HepG2 (cell line): ENCODE results near the gene ARHGAP15. TPM values are rescaled to one million over a fixed set of nuclear protein-coding genes. Genes with fewer than 3 reads are reported as not detected.

Experiments
- ATAC-seq: fragments of 200-7000 bp; cut with Tn5 transposase; 3 replicates; pipeline ENCODE4 v1.9.1; 2020; ENCODE audit warnings: mild to moderate bottlenecking, moderate library complexity
- BruUV-seq: library from RNA; stranded (reverse); fragments of 400-500 nt; replicated peaks from 2 replicates; lab custom pipeline; 2021; lab: Mats Ljungman, UMichigan
- CTCF ChIA-PET: fragments of 300-600 bp; formaldehyde crosslinking; extraction: SDS; loops from one replicate; lab custom pipeline; 2021; ENCODE audit warnings: low total read pairs, inconsistent platforms, low intra/inter-chr PET ratio; lab: Yijun Ruan, JAX
- POLR2A ChIA-PET: fragments of 350-600 bp; sonication (Branson Sonifier 250); formaldehyde crosslinking; loops from one replicate; lab custom pipeline; 2020; ENCODE audit warnings: antibody characterized with exemption, inconsistent platforms; lab: Yijun Ruan, JAX
- DNase-seq: peaks from one replicate; pipeline ENCODE4 v3.0.0-alpha.2; 2015; ENCODE audit warnings: low spot score
- FAIRE-seq: peaks from 3 replicates; lab custom pipeline; 2011; peaks lifted over from hg19 to GRCh38; lab: Jason Lieb, UNC
- H2AFZ ChIP-seq: one replicate; pipeline ENCODE4 v1.6.1; 2011; ENCODE audit warnings: low read length, inconsistent platforms
- H3K27ac ChIP-seq: fragments of 300-600 bp; 3 replicates; pipeline ENCODE4 v1.8.0; 2011; ENCODE audit warnings: mixed run types, mild to moderate bottlenecking, mixed read lengths, low read length, inconsistent platforms; ENCODE audit not compliant: insufficient read depth; ENCODE audit errors: extremely low read length
- H3K27me3 ChIP-seq, 2 experiments: fragments of 200-600 bp in 1 of 2; 2 replicates in 1 of 2; 3 replicates in 1 of 2; pipeline versions ENCODE4 v1.6.0 to v1.8.0; 2011; ENCODE audit warnings: low read length in 2 of 2, mild to moderate bottlenecking in 2 of 2, moderate library complexity in 2 of 2, inconsistent platforms in 1 of 2; ENCODE audit not compliant: insufficient read depth in 2 of 2, control insufficient read depth in 1 of 2
- H3K36me3 ChIP-seq, 2 experiments: fragments of 200-600 bp in 1 of 2; replicated peaks in 1 of 2; 2 replicates in 1 of 2; 3 replicates in 1 of 2; pipeline versions ENCODE4 v1.5.1 to v1.8.0; 2011; ENCODE audit warnings: low read length in 2 of 2, inconsistent platforms in 1 of 2; ENCODE audit not compliant: insufficient read depth in 2 of 2, control insufficient read depth in 1 of 2
- H3K4me1 ChIP-seq: 2 replicates; pipeline ENCODE4 v1.5.1; 2012; ENCODE audit warnings: low read length, inconsistent platforms; ENCODE audit not compliant: insufficient read depth
- H3K4me2 ChIP-seq: 2 replicates; pipeline ENCODE4 v1.6.0; 2011; ENCODE audit warnings: low read depth, low read length, inconsistent platforms
- H3K4me3 ChIP-seq, 3 experiments: fragments of 200-600 bp in 1 of 3; sonication (generic), shearing (Covaris generic) in 1 of 3; replicated peaks in 1 of 3; 2 replicates each; pipeline ENCODE4 v1.5.1; 2011 to 2016; ENCODE audit warnings: low read length in 3 of 3, inconsistent platforms in 2 of 3, low read depth in 2 of 3, mild to moderate bottlenecking in 2 of 3, control low read depth in 1 of 3, mixed read lengths in 1 of 3; ENCODE audit not compliant: insufficient read depth in 1 of 3
- H3K79me2 ChIP-seq: one replicate; pipeline ENCODE4 v1.6.1; 2011; ENCODE audit warnings: low read length, inconsistent platforms; ENCODE audit not compliant: insufficient read depth
- H3K9ac ChIP-seq: 2 replicates; pipeline ENCODE4 v1.6.0; 2011; ENCODE audit warnings: mild to moderate bottlenecking, low read depth, low read length, inconsistent platforms; ENCODE audit not compliant: insufficient read depth
- H3K9me3 ChIP-seq: 2 replicates; pipeline ENCODE4 v1.5.1; 2012; ENCODE audit warnings: mild to moderate bottlenecking, low read length
- H4K20me1 ChIP-seq: 2 replicates; pipeline ENCODE4 v1.6.0; 2011; ENCODE audit warnings: inconsistent platforms, mild to moderate bottlenecking, low read length, moderate library complexity; ENCODE audit not compliant: insufficient read depth
- FOXA3 ChIP-seq: IDR thresholded peaks from 2 replicates; pipeline ENCODE4 v1.6.1; 2016; ENCODE audit warnings: missing genetic modification reagents, missing compliant biosample characterization
- FOXJ3 ChIP-seq: sonication (generic); formaldehyde crosslinking; IDR thresholded peaks from 2 replicates; pipeline ENCODE4 v1.4.0; 2020; ENCODE audit warnings: missing genetic modification reagents, mild to moderate bottlenecking, borderline replicate concordance
- MXD4 ChIP-seq: IDR thresholded peaks from 2 replicates; pipeline ENCODE4 v1.6.1; 2016; ENCODE audit warnings: mild to moderate bottlenecking, missing biosample characterization, missing genetic modification reagents
- NR2C2 ChIP-seq: sonication (generic); formaldehyde crosslinking; IDR thresholded peaks from 2 replicates; pipeline ENCODE4 v1.4.0; 2020; ENCODE audit warnings: missing genetic modification reagents, mild to moderate bottlenecking, moderate library complexity, borderline replicate concordance
- NR2F6 ChIP-seq, 2 experiments: IDR thresholded peaks; 2 replicates each; pipeline ENCODE4 v1.6.1; 2016; ENCODE audit warnings: antibody characterized with exemption in 1 of 2, mild to moderate bottlenecking in 1 of 2
- RFXAP ChIP-seq: sonication (generic); formaldehyde crosslinking; IDR thresholded peaks from 2 replicates; pipeline ENCODE4 v1.4.0; 2020; ENCODE audit warnings: missing genetic modification reagents, borderline replicate concordance
- THYN1 ChIP-seq: sonication (generic); formaldehyde crosslinking; IDR thresholded peaks from 2 replicates; pipeline ENCODE4 v1.8.1; 2023; ENCODE audit warnings: low read depth, mild to moderate bottlenecking, moderate library complexity, missing genetic modification reagents, borderline replicate concordance
- ZKSCAN8 ChIP-seq: IDR thresholded peaks from 2 replicates; pipeline ENCODE4 v1.6.1; 2016; ENCODE audit warnings: borderline replicate concordance, missing genetic modification reagents, missing compliant biosample characterization
- ZNF232 ChIP-seq: sonication (generic); formaldehyde crosslinking; IDR thresholded peaks from 2 replicates; pipeline ENCODE4 v1.4.0; 2020; ENCODE audit warnings: missing genetic modification reagents, borderline replicate concordance
- ZNF557 ChIP-seq: sonication (generic); formaldehyde crosslinking; IDR thresholded peaks from 2 replicates; pipeline ENCODE4 v1.4.0; 2020; ENCODE audit warnings: missing genetic modification reagents
- WGBS: methylation state at CpG from one replicate; pipeline ENCODE4 v1.1.6; 2017; ENCODE audit warnings: low lambda C conversion rate; 5-methylcytosine and 5-hydroxymethylcytosine counted together
- in situ Hi-C: cut with HindIII; loops from 2 replicates; pipeline ENCODE4 v1.10.0; 2017; ENCODE audit warnings: low pct_unique_long_range_greater_than_20kb; ENCODE audit not compliant: extremely low pct_ligation_motif_present
- intact Hi-C: fragments of 100-400 bp; cut with micrococcal nuclease; formaldehyde crosslinking; loops from one replicate; pipeline ENCODE4 v1.10.0; 2022; ENCODE audit not compliant: unreplicated experiment
- polyA plus RNA-seq, 8 experiments: library from polyadenylated mRNA; depleted of rRNA in 3 of 8; stranded (reverse) in 7 of 8; unstranded in 1 of 8; fragments of >200 nt; fragmentation: Illumina TruSeq in 4 of 8; extraction: Trizol in 4 of 8; gene quantifications; 2 replicates each; pipeline versions ENCODE4 v1.2.1 to v1.2.3, GENCODE V29; 2011 to 2016; ENCODE audit warnings: low read depth in 4 of 8, missing spikeins in 1 of 8, mixed read lengths in 1 of 8; ENCODE audit not compliant: insufficient read depth in 1 of 8
- total RNA-seq, 5 experiments: library from RNA; depleted of rRNA; stranded (reverse); fragments of >200 nt; fragmentation: Illumina TruSeq; extraction: Trizol; gene quantifications; 2 replicates each; pipeline ENCODE4 v1.2.3, GENCODE V29; 2016; ENCODE audit warnings: low read depth in 1 of 5
- TF ChIP-seq, protein P1 (sequence below): sonication (generic); formaldehyde crosslinking; IDR thresholded peaks from 2 replicates; pipeline ENCODE4 v1.4.0; 2020; ENCODE audit warnings: mild to moderate bottlenecking, missing genetic modification reagents

ARHGAP15 gene
- total and polyA plus RNA-seq, 2 of the 13 experiments (the other 11 are each of a cell fraction or from before 2014, with no cell fraction given): 0.04 TPM; not detected in 1

DNA sequence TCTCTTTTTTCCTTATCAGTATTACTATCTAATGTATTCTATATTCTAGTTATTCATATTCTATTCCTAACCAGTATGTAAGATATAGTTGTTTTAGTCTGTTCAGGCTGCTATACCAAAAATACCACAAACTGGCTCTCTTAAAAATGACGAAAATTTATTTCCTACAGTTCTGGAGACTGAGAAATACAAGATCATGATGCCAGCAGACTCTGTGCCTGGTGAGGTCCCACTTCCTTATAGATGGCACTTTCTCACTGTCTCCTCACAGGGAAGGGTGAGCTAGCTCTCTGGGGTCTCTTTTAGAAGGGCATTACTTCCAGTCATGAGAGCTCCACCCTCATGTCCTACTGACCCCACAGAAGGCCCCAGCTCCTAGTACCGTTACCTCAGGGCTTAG is 4.8 kb upstream of the ARHGAP15 start (continued):
- TF ChIP-seq THYN1 (CRISPR knock-in tag): no peak
- TF ChIP-seq FOXJ3: no peak
- no peak for TF ChIP-seq ZKSCAN8 (CRISPR knock-in tag)
- no peak for TF ChIP-seq ZNF232 (CRISPR knock-in tag)
- no peak for TF ChIP-seq ZNF557
- TF ChIP-seq MXD4 (CRISPR knock-in tag): no peak
- TF ChIP-seq, protein P1, sequence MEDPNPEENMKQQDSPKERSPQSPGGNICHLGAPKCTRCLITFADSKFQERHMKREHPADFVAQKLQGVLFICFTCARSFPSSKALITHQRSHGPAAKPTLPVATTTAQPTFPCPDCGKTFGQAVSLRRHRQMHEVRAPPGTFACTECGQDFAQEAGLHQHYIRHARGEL: no peak
- TF ChIP-seq RFXAP (CRISPR knock-in tag): no peak
- TF ChIP-seq, all 625 proteins: peak for 0

DNA sequence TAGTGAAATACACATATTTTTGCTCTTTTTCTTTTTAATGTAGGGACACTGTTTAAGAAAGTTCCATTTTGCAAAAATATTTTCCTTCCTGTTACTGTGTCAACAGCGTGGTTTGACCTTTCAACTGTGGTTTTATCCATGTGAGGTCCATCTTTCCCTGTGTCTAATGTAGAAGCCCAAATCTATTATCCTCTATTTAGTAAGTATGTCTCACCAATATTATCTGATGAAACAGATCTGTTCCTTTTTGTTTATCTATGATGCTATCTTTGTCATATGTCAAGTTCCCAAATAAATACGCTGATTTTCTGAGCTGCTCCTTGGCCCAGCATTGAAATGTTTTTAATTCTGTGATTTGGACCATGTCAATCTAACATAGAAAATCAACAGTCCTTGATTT is 3.5 kb upstream of the ARHGAP15 start:
- TF ChIP-seq FOXA3 (CRISPR knock-in tag) (peak; percentile 28; the same call in 1 of the 2 replicates), NR2F6 (IDR thresholded peaks at IDR 0.05) (peak; percentile 27; the same call in 1 of the 2 replicates), NR2F6 (CRISPR knock-in tag; IDR thresholded peaks at IDR 0.05) (no peak), NR2C2 (CRISPR knock-in tag) (no peak)
- 0% methylated on average over 2 of the region's 2 CpGs for WGBS
- FAIRE-seq: no peak
- Histone ChIP-seq H3K4me1 (peaks cover 9% of the 10 kb centered on the region; the same call in 1 of the 2 replicates), H2AFZ (no peak overlapping the region), H3K9ac (no peak overlapping the region), H3K27me3 (no peaks in the 10 kb centered on the region), H3K79me2 (no peaks in the 10 kb centered on the region), H3K36me3 (no peaks in the 10 kb centered on the region), H3K27ac (no peak overlapping the region), H3K4me2 (no peak overlapping the region), H3K9me3 (no peaks in the 10 kb centered on the region), H4K20me1 (no peaks in the 10 kb centered on the region), H3K4me3 (no peak overlapping the region)
- DNase-seq: no peak
- CTCF ChIA-PET: no interaction called here
- intact Hi-C loops: no loop called here
- in situ Hi-C loops: no loop called here
- no TSS peak for BruUV-seq
- ATAC-seq: no peak; the same call in 2 of the 3 replicates
- POLR2A ChIA-PET: no interaction called here
